ENCODE data around the gene PANK3. TPM values are rescaled to one million over a fixed set of nuclear protein-coding genes. Genes with fewer than 3 reads are reported as not detected.

PANK3 gene
- total and polyA plus RNA-seq, 10 of the 15 experiments (the other 5 are each of a cell fraction or from before 2014, with no cell fraction given): 4.7 to 43.7 (median 23.9) TPM

DNA sequence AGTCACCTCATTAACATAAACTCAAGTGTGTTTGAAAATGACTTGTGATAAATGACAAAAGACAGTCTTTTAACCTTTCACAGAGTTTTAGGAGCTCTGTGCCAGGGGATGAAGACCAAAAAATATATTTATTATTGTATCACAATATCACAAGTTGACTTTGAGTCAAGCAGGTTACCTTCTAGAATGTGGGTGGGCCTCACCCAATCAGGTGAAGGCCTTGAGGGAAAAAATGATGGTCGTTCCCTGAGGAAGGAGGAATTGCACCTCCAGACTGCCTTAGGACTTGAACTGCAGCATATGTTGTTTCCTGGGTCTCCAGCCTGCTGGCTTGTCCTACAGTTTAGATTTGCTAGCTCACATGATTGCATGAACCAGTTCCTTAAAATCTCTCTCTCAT, 41.6 kb upstream of the PANK3 start:
- Histone ChIP-seq H3K9me3 (replicated peaks; ENCODE audit: control insufficient read depth, insufficient read depth, low read length) (no peaks in the 10 kb centered on the region), H3K4me2 (ENCODE audit: control insufficient read depth, insufficient read depth) (no peak overlapping the region), H3K27me3 (replicated peaks in 1 of 2; ENCODE audit: control insufficient read depth in 2 of 2, insufficient read depth in 2 of 2, low read length in 1 of 2) (no peaks in the 10 kb centered on the region), H3K36me3 (ENCODE audit: control insufficient read depth in 2 of 2, insufficient read depth in 2 of 2, low read length in 1 of 2) (no peaks in the 10 kb centered on the region), H4K20me1 (ENCODE audit: control insufficient read depth, insufficient read depth) (no peaks in the 10 kb centered on the region), H3K4me1 (ENCODE audit: control insufficient read depth, insufficient read depth, low read length) (no peaks in the 10 kb centered on the region), H2AFZ (ENCODE audit: control insufficient read depth, low read depth, low read length) (no peak overlapping the region), H3K27ac (ENCODE audit: control insufficient read depth, insufficient read depth) (no peak overlapping the region), H3K4me3 (no peak overlapping the region), H3K9ac (ENCODE audit: control insufficient read depth, insufficient read depth, low read length) (no peak overlapping the region), H3K79me2 (ENCODE audit: control insufficient read depth, insufficient read depth, low read length) (no peaks in the 10 kb centered on the region)
- in situ Hi-C loops (cut with MboI): no loop called here
- DNase-seq (ENCODE audit: low read depth, low spot score) (no peak), FAIRE-seq (no peak), ATAC-seq (no peak)
- intact Hi-C loops (cut with micrococcal nuclease; ENCODE audit: unreplicated experiment): no loop called here
- RAD21 ChIA-PET (ENCODE audit: unreplicated experiment): no interaction called here
- CTCF ChIA-PET: no interaction called here
- SMC1A ChIA-PET (ENCODE audit: uncharacterized antibody, unreplicated experiment): interaction anchor here (1.4 kb wide), 1 partner anchor 27 kb away, joined by 3 read pairs; no protein-coding TSS in a partner anchor
- POLR2A ChIA-PET: no interaction called here
- WGBS (ENCODE audit: insufficient coverage, insufficient replicate concordance, low lambda C conversion rate, missing lambda C conversion rate): 58% methylated on average over 1 of the region's 1 CpG
- TF ChIP-seq NFIC (IDR thresholded peaks at IDR 0.05; ENCODE audit: low read depth, low read length): no peak
- TF ChIP-seq ZBED1 (IDR thresholded peaks at IDR 0.05; ENCODE audit: borderline replicate concordance): no peak
- no peak for TF ChIP-seq HDAC2 (IDR thresholded peaks at IDR 0.05)
- no peak for TF ChIP-seq MEF2B (IDR thresholded peaks at IDR 0.05; ENCODE audit: partially characterized antibody, poor library complexity, severe bottlenecking)
- no peak for TF ChIP-seq KDM1A (IDR thresholded peaks at IDR 0.05; ENCODE audit: borderline replicate concordance)
- no peak for TF ChIP-seq POU2F2 (IDR thresholded peaks at IDR 0.05; ENCODE audit: borderline replicate concordance, low read depth, low read length)
- no peak for TF ChIP-seq BRCA1 (IDR thresholded peaks at IDR 0.05; ENCODE audit: low read depth, low read length)
- TF ChIP-seq SKIL (IDR thresholded peaks at IDR 0.05; ENCODE audit: low read depth, poor library complexity, severe bottlenecking): no peak
- TF ChIP-seq ZNF592 (IDR thresholded peaks at IDR 0.05): no peak
- no peak for TF ChIP-seq BCL11A (IDR thresholded peaks at IDR 0.05; ENCODE audit: low read depth, low read length)
- TF ChIP-seq MXI1 (IDR thresholded peaks at IDR 0.05; ENCODE audit: low read depth, low read length): no peak
- TF ChIP-seq, protein P1, sequence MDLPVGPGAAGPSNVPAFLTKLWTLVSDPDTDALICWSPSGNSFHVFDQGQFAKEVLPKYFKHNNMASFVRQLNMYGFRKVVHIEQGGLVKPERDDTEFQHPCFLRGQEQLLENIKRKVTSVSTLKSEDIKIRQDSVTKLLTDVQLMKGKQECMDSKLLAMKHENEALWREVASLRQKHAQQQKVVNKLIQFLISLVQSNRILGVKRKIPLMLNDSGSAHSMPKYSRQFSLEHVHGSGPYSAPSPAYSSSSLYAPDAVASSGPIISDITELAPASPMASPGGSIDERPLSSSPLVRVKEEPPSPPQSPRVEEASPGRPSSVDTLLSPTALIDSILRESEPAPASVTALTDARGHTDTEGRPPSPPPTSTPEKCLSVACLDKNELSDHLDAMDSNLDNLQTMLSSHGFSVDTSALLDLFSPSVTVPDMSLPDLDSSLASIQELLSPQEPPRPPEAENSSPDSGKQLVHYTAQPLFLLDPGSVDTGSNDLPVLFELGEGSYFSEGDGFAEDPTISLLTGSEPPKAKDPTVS (IDR thresholded peaks at IDR 0.05; ENCODE audit: low read depth, low read length): no peak
- TF ChIP-seq IKZF2 (IDR thresholded peaks at IDR 0.05): no peak
- no peak for TF ChIP-seq TAF1 (IDR thresholded peaks at IDR 0.05; ENCODE audit: borderline replicate concordance, low read depth, low read length)
- TF ChIP-seq FOXK2 (IDR thresholded peaks at IDR 0.05): no peak
- no peak for TF ChIP-seq EP300 (IDR thresholded peaks at IDR 0.05; ENCODE audit: borderline replicate concordance in 1 of 2, control insufficient read depth in 1 of 2, low read depth in 2 of 2, low read length in 2 of 2)
- no peak for TF ChIP-seq ZNF622 (IDR thresholded peaks at IDR 0.05)
- no peak for TF ChIP-seq PAX5 (IDR thresholded peaks at IDR 0.05; ENCODE audit: borderline replicate concordance, low read depth, low read length)
- TF ChIP-seq FOXM1 (IDR thresholded peaks at IDR 0.05; ENCODE audit: low read depth, low read length): no peak
- no TSS peak for BruUV-seq (replicated peaks)
